ENCODE results near the gene NGEF. TPM values are rescaled to one million over a fixed set of nuclear protein-coding genes. Genes with fewer than 3 reads are reported as not detected.
A peak's percentile ranks its signal among the peaks of the same experiment; 100 is the strongest.

NGEF gene
- total and polyA plus RNA-seq, 9 of the 15 experiments (the other 6 are each of a cell fraction or from before 2014, with no cell fraction given): 0.07 to 0.17 (median 0.09) TPM; not detected in 6

- POLR2A ChIA-PET: interaction anchor here (0.7 kb wide), 2 partner anchors 17 to 473 kb away, joined by 3 read pairs; no protein-coding TSS in a partner anchor
- WGBS (ENCODE audit: insufficient coverage, low coverage, missing lambda C conversion rate): 11% methylated on average over 7 of the region's 15 CpGs
- no peaks in the 10 kb centered on the region for H4K20me1 ChIP-seq (replicated peaks; ENCODE audit: control insufficient read depth, insufficient read depth, low read length)
- BruUV-seq (replicated peaks): no TSS peak
- CTCF ChIA-PET (ENCODE audit: low intra/inter-chr PET ratio): no interaction called here
- DNase-seq (ENCODE audit: extremely low read depth in 1 of 4, low spot score in 3 of 4): peak in 3 of 4 experiments; percentile 5 to 29 (median 28)
- H3K9me1 ChIP-seq (ENCODE audit: control insufficient read depth, insufficient read depth, low read length): no peaks in the 10 kb centered on the region
- no peaks in the 10 kb centered on the region for H3K9me3 ChIP-seq (replicated peaks; ENCODE audit: control insufficient read depth, insufficient read depth, low read depth, low read length)
- no peaks in the 10 kb centered on the region for H3K36me3 ChIP-seq (ENCODE audit: control insufficient read depth, insufficient read depth, low read length)
- H3K4me3 ChIP-seq: no peak overlapping the region
- H3K79me2 ChIP-seq (ENCODE audit: control insufficient read depth, insufficient read depth, low read length): no peaks in the 10 kb centered on the region
- no peak overlapping the region for H2AFZ ChIP-seq (ENCODE audit: low read depth, low read length)
- TF ChIP-seq BCL6 (CRISPR knock-in tag; IDR thresholded peaks at IDR 0.05): no peak
- TF ChIP-seq PURB (CRISPR knock-in tag; IDR thresholded peaks at IDR 0.05; ENCODE audit: low read depth): no peak
- TF ChIP-seq RAD21 (CRISPR knock-in tag; conservative IDR thresholded peaks at IDR 0.05 in 1 of 2, IDR thresholded peaks at IDR 0.05 in 1 of 2): 0 out of 4 replicates have a peak, but pooled peaks of 1 of the 2 experiments have one; percentile 9
- TF ChIP-seq ZNF740 (CRISPR knock-in tag; IDR thresholded peaks at IDR 0.05): peak; percentile 60; the same call in 1 of the 2 replicates
- no peak for TF ChIP-seq ZNF740 (tag; IDR thresholded peaks at IDR 0.05)
- no peak for TF ChIP-seq TRIM24 (IDR thresholded peaks at IDR 0.05)
- TF ChIP-seq CTCF (IDR thresholded peaks at IDR 0.05 in 2 of 3, conservative IDR thresholded peaks at IDR 0.05 in 1 of 3; ENCODE audit: insufficient read depth in 2 of 3, low read depth in 1 of 3, low read length in 3 of 3): peak; percentile 19 to 28 (median 20); a peak in 2 of 6 replicates
- peak; percentile 36; the same call in 1 of the 2 replicates for TF ChIP-seq PKNOX1 (IDR thresholded peaks at IDR 0.05)
- no peak for TF ChIP-seq HINFP (tag; conservative IDR thresholded peaks at IDR 0.05; ENCODE audit: low read depth)
- ATAC-seq: peak; percentile 49; the same call in 1 of the 3 replicates
- FAIRE-seq: no peak
- no peak overlapping the region for H3K27ac ChIP-seq (ENCODE audit: extremely low read depth, low read depth, low read length)
- peaks cover 0 to 50% of the 10 kb centered on the region in 2 experiments; a peak in 2 of 5 replicates for H3K27me3 ChIP-seq (ENCODE audit: control insufficient read depth in 2 of 2, insufficient read depth in 2 of 2, low read length in 2 of 2)
- in situ Hi-C loops (cut with MboI) (no loop called here), intact Hi-C loops (cut with micrococcal nuclease) (no loop called here)
- H3K9ac ChIP-seq (ENCODE audit: insufficient read depth in 1 of 2, low read depth in 2 of 2, low read length in 2 of 2): no peak overlapping the region
- no peaks in the 10 kb centered on the region; a peak in 2 of 5 replicates for H3K4me1 ChIP-seq (replicated peaks in 1 of 2; ENCODE audit: control insufficient read depth in 2 of 2, insufficient read depth in 2 of 2, low read length in 2 of 2)
- no peak overlapping the region for H3K4me2 ChIP-seq (ENCODE audit: insufficient read depth, low read length)
Measured at GRCh38 chr2:232982926-232983668, 30.0 kb downstream of the NGEF start.

All from K562 (cell line).